Nephron (organoid): ENCODE results near the gene TCF12.

Experiments used
- H3K27ac Mint-ChIP-seq, 3 experiments: 2 replicates each; pipeline ENCODE4 v1.8.0; 2020; ENCODE audit warnings: mixed read lengths in 3 of 3, mild to moderate bottlenecking in 2 of 3, moderate library complexity in 1 of 3
- H3K27me3 Mint-ChIP-seq: 2 replicates; pipeline ENCODE4 v1.8.0; 2021; ENCODE audit warnings: low read depth, mild to moderate bottlenecking, moderate library complexity, mixed read lengths
- H3K36me3 Mint-ChIP-seq: 2 replicates; pipeline ENCODE4 v1.8.0; 2020; ENCODE audit warnings: low read depth, mixed read lengths
- H3K4me1 Mint-ChIP-seq: 2 replicates; pipeline ENCODE4 v1.8.0; 2020; ENCODE audit warnings: mixed read lengths
- H3K4me3 Mint-ChIP-seq, 3 experiments: 2 replicates each; pipeline ENCODE4 v1.8.0; 2020; ENCODE audit warnings: mild to moderate bottlenecking in 3 of 3, mixed read lengths in 3 of 3, moderate library complexity in 2 of 3
- H3K9me3 Mint-ChIP-seq: 2 replicates; pipeline ENCODE4 v1.8.0; 2020; ENCODE audit warnings: mixed read lengths
- TF ChIP-seq, protein P1 (sequence below), 3 experiments: fragments of 200-600 bp; sonication (generic); IDR thresholded peaks; one replicate each; pipeline ENCODE4 v1.5.0; 2021; ENCODE audit warnings: antibody characterized with exemption in 3 of 3; ENCODE audit not compliant: unreplicated experiment in 3 of 3

The TCF12 gene

DNA sequence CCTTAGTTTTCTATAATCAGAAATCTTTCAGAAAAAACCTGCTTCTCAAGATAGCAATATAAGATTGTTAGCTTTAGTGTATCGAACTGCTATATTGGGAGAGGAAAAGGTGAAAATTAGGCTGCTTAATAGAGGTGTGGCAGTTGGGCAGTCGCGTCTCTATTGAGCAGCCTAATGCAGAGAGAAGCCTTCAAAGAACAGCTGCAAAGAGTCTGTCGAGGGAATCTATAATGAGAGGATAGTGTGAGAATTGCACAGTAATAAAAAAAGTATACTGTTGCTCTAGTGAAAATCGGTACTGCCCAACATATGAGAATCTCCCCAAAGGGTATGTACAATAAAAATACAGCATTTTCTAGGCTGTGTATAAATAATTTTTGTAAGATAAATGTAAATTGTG is 184.4 kb downstream of the TCF12 start:
- TF ChIP-seq, protein P1, sequence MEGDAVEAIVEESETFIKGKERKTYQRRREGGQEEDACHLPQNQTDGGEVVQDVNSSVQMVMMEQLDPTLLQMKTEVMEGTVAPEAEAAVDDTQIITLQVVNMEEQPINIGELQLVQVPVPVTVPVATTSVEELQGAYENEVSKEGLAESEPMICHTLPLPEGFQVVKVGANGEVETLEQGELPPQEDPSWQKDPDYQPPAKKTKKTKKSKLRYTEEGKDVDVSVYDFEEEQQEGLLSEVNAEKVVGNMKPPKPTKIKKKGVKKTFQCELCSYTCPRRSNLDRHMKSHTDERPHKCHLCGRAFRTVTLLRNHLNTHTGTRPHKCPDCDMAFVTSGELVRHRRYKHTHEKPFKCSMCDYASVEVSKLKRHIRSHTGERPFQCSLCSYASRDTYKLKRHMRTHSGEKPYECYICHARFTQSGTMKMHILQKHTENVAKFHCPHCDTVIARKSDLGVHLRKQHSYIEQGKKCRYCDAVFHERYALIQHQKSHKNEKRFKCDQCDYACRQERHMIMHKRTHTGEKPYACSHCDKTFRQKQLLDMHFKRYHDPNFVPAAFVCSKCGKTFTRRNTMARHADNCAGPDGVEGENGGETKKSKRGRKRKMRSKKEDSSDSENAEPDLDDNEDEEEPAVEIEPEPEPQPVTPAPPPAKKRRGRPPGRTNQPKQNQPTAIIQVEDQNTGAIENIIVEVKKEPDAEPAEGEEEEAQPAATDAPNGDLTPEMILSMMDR (IDR thresholded peaks at IDR 0.05; ENCODE audit: unreplicated experiment in 3 of 3), result no peak
- H3K4me1 Mint-ChIP-seq, result peaks cover 14% of the 10 kb centered on the region

DNA sequence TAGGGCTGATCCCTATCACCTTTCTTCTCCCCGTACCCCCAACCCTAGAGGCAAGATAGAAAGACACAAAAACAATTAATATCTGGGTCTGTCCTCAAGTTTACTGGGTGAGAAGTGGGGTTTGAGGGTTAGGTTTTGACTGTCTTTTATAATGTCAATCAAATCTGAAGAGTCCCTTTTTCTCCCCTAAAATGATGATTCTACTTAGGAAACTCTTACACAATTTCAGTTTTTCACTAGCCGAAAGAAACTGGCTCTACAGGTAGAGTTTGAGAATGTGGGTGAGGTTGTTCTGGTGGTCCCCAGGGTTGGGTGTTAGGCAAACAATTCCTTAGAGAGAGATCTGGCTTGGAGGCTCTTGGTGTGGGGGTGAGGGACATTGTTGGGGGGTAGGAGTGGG is 189.9 kb downstream of the TCF12 start:
- peaks cover 43% of the 10 kb centered on the region for H3K4me1 Mint-ChIP-seq
- no peaks in the 10 kb centered on the region for H3K9me3 Mint-ChIP-seq
- TF ChIP-seq, protein P1 (IDR thresholded peaks at IDR 0.05; ENCODE audit: unreplicated experiment in 3 of 3), result no peak
- H3K27ac Mint-ChIP-seq, result peak overlapping the region in 1 of 3 experiments; percentile 6
- peaks cover 46% of the 10 kb centered on the region for H3K36me3 Mint-ChIP-seq
- H3K4me3 Mint-ChIP-seq, result no peak overlapping the region
- no peaks in the 10 kb centered on the region for H3K27me3 Mint-ChIP-seq

More for the DNA sequence above, 184.4 kb downstream of the TCF12 start:
- Mint-ChIP-seq H3K27ac (peak overlapping the region in 2 of 3 experiments; percentile 2 to 57), H3K4me3 (no peak overlapping the region), H3K36me3 (peaks cover 60% of the 10 kb centered on the region), H3K9me3 (no peaks in the 10 kb centered on the region), H3K27me3 (no peaks in the 10 kb centered on the region)

DNA sequence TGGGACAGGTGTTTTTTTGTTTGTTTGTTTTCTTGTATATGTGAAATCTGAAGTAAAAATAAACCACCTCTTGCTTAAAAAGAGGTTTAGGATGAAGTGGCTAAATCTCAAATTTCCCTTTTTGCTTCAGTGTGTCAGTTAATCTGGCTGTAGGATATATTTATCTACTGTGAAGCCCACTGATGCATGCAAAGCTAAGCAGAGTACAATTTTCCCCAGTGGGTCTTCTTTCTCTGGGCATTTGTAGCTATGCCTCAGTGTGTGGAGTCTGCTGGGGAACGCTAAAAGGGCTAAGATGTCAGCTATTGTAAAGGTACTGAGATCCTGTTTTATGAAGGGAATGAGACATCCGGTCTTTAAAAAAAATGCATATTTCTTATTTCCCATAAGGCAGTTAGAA is 190.6 kb downstream of the TCF12 start:
- Mint-ChIP-seq H3K27me3 (no peaks in the 10 kb centered on the region), H3K9me3 (no peaks in the 10 kb centered on the region), H3K36me3 (peaks cover 39% of the 10 kb centered on the region), H3K27ac (no peak overlapping the region), H3K4me3 (no peak overlapping the region), H3K4me1 (peaks cover 48% of the 10 kb centered on the region)
- TF ChIP-seq, protein P1 (IDR thresholded peaks at IDR 0.05; ENCODE audit: unreplicated experiment in 3 of 3), result no peak

DNA sequence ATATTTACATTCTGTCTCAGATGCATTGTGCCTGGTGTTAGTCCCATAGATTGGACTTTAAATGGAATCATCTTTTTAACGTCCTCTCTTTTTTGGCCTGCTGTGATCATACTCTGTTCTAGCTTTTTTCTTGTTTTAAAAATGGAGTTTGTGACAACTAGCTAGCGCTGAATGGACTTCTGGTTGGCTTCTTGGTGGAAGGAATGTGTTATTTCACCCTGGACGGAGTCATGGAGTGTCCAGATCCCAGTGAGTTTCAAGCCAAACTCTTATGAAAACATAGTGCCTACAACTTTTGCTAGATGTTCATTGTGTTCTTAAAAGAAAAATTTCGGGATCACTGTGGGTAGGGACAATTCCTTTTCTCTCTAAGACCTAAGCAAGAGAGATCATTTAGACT is 192.6 kb downstream of the TCF12 start:
- Mint-ChIP-seq H3K27ac (peak overlapping the region; percentile 47 to 87 (median 83)), H3K9me3 (no peaks in the 10 kb centered on the region), H3K4me3 (peak overlapping the region in 1 of 3 experiments; percentile 12), H3K4me1 (peaks cover 50% of the 10 kb centered on the region), H3K36me3 (peaks cover 24% of the 10 kb centered on the region), H3K27me3 (no peaks in the 10 kb centered on the region)
- TF ChIP-seq, protein P1 (IDR thresholded peaks at IDR 0.05; ENCODE audit: unreplicated experiment in 3 of 3), result no peak

DNA sequence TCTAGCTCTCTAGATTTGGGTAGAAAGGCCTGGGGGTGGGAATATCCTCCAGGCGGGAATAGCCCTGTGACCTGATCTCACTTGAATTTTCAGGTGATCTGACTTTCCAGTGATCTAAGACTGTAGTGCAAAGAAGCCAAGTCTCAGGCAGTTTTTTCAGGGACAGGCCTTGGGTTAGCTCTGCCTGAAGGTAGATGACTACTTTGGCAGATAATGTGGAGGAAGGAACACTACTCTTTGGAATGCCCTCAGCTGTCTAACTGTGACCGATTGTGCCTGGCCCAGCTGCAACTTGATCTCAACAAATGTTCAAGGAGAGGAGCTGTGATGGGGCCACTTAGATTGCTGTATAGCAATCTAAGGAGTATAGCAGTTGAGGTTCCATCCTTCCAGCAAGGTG is 193.7 kb downstream of the TCF12 start:
- Mint-ChIP-seq H3K4me3 (peak overlapping the region in 1 of 3 experiments; percentile 38), H3K4me1 (peaks cover 50% of the 10 kb centered on the region), H3K27ac (peak overlapping the region; percentile 47 to 91 (median 87)), H3K9me3 (no peaks in the 10 kb centered on the region), H3K36me3 (peaks cover 12% of the 10 kb centered on the region), H3K27me3 (peaks cover 3% of the 10 kb centered on the region)
- TF ChIP-seq, protein P1 (IDR thresholded peaks at IDR 0.05; ENCODE audit: unreplicated experiment in 3 of 3), result no peak

DNA sequence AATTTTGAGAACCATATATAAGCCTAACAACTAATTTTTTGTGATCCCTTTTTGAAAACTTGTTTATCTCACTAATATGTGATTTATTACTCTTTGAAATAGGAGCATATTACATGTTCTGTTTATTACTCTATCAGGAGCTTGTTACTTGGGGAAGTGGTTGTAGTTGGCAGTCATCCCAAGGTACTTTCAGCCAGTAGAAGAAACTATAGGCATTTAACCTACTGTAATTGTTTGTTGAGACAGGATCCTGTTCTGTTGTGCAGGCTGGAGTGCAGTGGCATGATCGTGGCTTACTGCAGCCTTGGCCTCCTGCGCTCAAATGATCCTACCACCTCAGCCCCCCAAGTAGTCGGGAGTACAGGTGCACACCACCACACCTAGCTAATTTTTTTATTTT is 195.6 kb downstream of the TCF12 start:
- H3K36me3 Mint-ChIP-seq, result peaks cover 5% of the 10 kb centered on the region

More for the DNA sequence above, 195.6 kb downstream of the TCF12 start:
- peak overlapping the region in 2 of 3 experiments; percentile 20 to 23 for H3K27ac Mint-ChIP-seq
- H3K4me1 Mint-ChIP-seq, result peaks cover 49% of the 10 kb centered on the region
- no peak overlapping the region for H3K4me3 Mint-ChIP-seq
- peaks cover 3% of the 10 kb centered on the region for H3K27me3 Mint-ChIP-seq
- TF ChIP-seq, protein P1 (IDR thresholded peaks at IDR 0.05; ENCODE audit: unreplicated experiment in 3 of 3), result no peak
- H3K9me3 Mint-ChIP-seq, result no peaks in the 10 kb centered on the region
